Middle frontal gyrus (tissue), 1 donor: ENCODE data around the gene C20orf96.
A peak's percentile ranks its signal among the peaks of the same experiment; 100 is the strongest.
"Not testable (repeated sequence)": the region's sequence is repeated elsewhere in the genome, so short reads cannot be mapped to it uniquely, and the experiment has no call there.

Experiments used
- DNase-seq: peaks from one replicate; pipeline ENCODE4 v3.0.0-alpha.2; 2015; ENCODE audit warnings: low spot score; ENCODE audit errors: extremely low spot score

C20orf96 gene

DNA sequence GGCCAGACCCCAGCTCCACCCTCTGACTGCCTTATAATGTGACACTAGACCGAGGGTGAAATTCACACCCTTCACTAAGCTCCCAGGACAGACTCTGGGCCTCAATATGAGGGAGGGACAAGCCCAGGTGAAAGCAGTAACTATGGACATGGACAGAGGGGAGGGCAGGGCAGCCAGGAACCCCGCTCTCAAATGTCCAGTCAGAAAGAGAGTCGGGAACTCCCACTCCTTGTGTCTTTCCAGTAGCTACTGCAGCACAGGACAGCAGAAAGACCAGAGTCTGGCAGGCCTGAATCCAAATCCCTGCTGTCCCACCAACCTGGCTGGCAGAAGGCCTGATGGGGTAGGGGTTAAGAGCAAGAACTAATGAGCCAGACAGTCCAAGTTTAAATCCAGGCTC, 6.4 kb downstream of the C20orf96 start:
- DNase-seq, result no peak

DNA sequence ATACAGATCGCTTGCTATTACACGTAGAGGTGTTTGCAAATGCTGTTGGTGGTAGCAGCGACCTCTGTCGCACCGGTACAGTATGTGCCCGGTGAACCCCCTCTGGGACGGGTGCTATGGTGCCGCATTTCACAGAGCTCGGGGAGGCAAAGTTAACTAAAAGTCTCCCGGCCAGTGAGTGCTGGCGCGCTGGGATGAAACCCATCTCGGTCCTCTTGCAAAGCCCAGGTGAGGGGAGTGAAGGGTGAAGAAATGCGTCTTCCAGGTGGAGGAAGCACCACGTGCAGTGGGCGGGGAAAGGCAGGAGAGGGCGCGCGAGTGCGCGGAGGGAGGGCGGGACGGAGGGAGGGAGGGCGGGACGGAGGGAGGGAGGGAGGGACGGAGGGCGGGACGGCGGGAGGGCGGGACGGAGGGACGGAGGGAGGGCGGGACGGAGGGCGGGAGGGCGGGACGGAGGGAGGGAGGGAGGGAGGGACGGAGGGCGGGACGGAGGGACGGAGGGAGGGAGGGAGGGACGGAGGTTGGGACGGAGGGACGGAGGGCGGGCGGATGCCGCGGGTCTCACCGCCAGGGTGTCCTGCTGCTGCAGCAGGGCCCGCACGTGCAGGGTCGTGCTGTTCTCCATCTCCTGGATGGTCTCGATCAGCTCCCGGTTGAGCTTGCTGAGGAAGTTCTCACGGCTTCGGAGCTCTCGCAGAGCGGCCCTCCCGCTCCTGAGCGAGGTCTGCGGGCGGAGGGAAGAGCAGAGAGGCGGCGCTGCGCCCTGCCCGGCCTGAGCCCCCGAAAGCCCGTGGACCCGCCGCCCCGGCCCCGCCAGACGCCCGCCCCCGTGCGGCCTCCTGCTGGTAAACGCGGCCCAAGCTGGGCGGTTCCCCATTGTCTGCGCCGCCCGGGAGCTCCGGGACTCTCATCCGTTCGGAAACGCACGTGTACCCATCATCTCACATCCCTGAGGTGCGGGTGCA, 11.7 kb downstream of the C20orf96 start:
- no peak for DNase-seq

DNA sequence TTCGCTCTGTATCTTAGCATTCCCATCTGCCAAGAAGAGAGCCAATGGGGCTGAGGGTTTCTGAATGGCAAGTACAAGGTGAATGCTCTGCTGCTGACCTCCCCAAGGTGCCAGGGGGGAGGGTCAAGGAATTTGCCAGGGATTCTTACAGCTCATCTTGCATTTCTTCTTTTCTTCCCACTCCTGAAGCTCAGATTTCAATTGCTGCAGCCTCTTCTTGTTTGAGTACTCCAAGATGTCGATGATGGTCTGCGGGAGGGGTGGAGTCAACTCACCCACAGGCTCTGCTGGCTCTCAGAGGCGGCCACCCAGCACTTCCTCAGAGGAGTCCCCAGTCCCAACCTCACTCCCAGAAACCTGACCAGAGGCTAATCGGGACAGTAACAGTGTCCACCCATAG, 12.4 kb downstream of the C20orf96 start:
- no peak for DNase-seq

DNA sequence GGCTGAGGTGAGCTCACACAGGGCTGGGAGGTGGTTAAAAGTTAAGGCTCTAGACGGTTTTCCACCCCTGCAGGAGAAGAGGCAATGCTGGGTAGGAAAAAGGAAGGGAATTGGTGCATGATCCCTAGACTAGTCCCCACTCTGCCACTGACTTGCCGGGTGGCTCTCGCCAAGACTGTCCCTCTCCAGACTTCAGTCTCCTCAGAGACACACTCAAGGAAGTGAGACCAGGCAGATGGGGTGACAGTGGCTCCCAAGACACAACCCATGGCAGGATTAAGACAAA, 13.1 kb downstream of the C20orf96 start:
- DNase-seq, result no peak

DNA sequence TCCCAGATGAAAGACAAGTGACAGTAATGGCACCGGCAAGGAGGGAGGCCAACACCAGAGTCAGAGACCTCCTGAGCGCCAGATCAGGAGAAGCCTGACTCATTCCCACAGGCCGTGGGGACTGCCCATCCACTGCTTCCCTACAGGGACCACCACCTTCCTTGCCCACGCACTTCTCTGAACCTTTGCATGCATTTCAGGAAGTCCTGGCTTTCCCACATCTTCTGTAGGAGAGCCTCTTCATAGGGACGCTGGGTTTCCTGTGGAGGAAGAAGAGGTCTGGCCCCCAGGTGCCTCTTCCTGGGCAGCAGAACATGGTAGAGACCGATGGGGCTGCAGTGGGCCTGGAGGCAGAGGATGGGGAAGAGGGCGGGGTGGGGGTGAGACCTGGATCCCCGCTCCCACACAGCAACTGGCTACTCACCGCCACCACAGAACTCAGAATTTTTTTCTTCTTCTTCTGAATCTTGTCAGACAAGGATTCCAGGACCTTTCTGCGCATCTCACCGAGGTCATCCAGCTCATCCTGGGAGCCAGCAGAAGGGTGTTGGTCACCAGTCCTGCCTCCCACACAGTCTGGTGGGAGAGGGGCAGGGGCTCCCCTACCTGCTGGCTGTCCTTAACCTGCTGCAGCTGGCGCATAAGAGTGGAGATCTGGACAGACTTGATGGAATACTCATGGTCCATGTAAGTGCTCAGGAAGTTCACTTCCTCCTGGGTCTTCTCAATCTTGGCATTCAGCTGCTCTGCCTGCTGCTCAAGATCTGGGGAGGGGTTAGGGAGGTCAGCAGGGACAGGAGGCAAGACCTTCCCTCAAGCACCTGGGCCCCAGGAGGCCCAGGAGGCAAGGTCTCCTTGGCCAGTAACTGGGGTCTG, 13.7 kb downstream of the C20orf96 start:
- no peak for DNase-seq

DNA sequence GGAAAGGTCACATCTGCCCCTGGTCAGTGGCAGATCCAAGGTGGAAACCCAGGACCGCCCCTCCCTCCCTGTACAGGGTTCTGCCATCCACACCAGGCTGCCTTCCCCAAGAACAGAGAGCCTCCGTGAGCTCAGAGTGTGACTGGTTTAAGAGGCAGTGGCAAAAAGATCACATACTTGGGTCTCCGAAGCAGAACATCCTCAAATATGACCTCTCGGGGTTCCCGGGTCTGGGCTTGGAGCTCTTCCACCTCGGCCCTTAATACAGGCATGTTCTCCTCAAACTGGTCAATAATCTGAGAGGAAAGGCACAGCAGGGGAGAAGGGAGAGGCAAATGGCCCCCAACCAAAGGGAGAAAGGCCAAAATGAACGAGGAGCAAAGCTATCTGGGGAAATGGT, 14.8 kb downstream of the C20orf96 start:
- DNase-seq, result no peak

DNA sequence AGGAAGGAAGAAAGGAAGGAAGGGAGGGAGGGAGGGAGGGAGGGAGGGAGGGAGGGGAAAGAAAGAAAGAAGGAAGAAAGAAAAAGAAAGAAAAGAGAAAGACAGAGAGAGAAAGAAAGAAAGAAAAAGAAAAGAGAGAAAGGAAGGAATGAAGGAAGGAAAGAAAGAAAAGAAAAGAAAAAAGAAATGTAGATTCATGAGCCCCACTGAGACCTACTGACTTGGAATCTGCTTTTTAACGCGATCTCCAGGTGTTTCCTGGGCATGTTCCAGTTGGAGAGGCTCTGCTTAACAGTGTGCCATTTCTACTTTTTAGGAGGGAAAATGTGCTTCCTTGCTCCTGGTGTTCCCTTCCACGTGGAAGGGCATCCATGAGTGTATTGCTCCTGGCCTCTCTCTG, 16.7 kb downstream of the C20orf96 start:
- DNase-seq, result no peak

DNA sequence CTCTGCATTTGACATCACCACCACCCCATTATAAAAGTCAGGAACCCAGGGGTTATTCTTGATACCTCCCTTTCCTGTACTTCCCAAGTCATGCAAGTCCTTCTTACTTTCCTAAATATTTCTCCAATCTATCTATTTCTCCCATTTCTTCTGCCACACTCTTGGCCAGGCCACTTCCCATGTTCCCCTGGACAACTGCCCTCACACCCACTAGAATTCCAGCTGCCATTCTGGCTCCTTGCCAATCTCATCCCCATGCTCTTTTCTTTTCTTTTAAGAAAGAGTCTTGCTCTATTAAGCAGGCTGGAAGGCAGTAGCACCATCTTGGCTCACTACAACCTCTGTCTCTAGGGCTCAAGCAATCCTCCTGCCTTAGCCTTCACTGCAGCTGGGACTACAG, 17.8 kb downstream of the C20orf96 start:
- no peak for DNase-seq

DNA sequence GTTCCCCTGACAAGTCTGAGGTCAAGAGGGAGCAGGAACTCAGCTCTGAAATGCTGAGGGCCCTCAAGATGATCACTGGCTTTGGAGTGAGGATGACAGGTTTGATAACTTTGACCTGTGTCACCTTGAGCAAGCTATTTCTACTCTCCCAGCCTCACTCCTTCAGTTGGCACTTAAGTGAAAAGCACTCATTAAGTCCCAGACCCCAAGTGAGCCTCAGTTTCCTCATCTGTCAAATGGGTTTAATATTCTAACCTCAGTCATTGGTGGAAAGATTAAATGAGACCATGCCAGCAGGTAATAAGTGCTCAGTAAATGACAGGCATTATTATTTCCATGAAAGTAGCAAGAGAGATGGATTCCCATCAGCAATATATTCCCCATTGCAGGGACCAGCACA, 19.0 kb downstream of the C20orf96 start:
- DNase-seq, result no peak

DNA sequence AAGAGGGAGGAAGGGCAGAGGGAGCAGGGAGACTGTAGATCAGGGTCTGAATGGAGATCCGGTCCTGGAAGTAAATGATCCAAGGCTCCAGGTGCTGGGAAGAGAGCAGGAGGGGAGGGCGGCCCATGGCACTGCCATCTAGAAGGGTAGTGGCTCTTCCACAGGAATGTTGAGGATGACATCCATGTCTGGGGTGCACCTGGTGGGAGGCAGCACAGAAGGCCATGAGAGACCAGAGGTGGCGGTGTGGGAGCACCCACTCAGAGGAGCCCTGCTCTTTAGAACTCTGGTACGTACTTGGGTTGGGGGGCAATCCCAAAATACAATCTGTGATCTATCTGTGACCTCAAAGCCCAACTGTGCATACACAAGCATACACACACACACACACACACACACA, 19.5 kb downstream of the C20orf96 start:
- no peak for DNase-seq

DNA sequence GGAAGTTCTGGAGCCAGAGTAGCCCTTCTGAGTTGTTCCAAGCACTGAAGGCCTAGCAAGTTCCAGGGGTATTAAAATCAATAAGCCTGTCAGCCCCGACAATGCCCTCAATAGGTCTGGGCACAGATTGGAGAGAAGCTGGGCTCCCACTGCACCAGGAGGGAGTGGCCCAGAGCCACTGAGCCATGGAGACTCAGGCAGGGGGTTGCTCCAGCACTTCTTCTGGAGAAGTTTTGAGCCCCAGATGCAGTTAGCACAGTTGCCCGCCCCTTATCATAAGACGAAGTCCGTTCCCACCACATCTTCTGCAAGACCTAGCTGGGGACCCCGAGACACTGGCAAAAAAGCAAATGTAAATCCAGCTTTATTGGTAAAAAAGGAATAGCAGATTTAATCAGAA, 20.0 kb downstream of the C20orf96 start:
- DNase-seq, result no peak

DNA sequence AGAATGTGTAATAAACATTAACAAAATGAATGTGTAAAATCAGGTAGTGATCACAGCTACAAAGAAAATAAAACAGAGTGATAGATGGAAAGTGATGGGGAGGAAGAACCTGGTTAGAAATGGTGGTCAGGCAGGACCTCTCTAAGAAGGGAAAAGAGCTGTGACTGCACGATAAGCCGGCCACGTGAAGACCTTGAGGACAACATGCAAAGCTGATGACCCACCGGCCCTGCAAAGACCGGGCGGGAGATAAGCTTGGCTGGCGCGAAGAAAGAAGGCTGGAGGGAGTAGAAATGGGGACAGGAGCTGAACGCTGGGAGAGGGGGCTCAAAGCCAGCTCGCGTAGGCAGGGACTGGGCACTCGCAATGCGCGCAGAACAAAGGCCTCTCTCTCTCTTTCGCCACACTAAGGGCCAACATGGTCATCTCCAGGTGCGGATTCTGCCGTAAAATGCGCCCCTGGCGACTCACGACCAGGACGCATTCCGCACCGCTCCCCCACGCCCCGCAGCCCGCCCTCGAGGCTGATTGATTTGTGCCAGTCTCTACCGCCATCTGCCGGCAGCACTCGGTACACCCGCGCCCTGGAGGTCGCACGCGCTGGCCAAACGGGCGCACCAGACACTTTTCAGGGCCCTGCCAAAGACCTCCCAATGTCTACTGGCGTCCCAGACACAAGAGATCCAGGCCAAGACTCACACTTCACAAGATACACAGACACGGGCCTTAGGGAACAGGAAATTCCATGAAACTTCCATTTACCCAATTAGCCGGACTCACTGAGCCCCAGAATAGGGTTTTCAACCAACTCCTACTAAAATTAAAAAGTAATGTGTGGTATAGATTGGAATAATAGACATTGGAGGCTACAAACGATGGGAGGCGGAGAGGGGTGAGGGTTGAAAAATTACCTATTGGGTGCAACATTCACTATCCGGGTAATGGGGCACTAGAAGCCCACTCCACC, 23.7 kb downstream of the C20orf96 start:
- DNase-seq, result peak; percentile 73

DNA sequence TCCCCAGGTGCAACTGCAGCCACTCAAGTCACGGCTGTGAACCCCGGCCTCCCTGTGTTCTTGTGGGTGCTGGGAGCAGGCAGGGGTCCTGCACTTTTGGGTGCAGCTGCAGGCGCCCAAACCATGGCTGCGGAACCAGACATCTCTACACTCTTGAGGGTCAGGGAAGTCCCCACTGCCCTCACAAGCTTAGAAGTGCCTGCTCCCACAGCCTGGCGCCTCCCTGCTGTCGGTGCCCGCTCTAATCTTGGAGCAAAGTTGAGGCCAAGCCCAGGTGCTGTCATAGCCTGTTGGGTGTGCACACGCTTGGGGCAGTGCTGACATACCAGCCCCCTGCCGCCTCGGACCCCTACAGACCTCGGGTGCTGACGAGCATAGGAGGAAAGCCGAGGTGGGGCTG, 26.8 kb downstream of the C20orf96 start:
- no peak for DNase-seq

DNA sequence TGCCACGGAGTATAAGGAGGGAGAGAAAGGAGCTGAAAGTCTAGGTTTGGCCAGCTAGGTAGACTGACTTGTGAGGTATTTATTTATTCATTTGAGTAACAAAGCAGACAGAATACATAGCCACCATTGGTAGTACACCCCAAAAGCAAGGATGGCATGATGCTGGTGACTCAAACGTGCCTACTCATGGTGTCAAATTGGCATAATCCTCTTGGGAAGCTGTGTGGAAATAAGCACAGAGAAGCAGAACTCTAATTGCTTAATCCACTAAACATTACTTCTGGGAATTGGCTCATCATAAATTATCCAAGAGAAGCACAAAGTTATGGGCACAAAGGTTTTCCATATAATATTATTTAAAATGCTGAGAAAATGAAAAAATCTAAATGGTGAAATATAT, 30.6 kb downstream of the C20orf96 start:
- no peak for DNase-seq

DNA sequence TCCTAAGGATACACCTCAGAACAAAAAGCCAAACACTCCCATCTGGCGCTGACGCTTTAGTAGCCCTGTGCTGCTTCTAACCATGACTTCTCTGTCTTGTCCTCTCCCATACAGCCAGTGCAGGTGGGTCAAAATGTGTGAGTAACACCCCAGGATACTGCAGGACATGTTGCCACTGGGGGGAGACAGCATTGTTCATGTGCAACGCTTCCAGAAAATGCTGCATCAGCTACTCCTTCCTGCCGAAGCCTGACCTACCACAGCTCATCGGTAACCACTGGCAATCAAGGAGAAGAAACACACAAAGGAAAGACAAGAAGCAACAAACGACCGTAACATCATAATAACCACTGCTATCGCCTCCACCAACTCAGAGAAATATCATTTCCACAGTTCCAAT, 31.6 kb downstream of the C20orf96 start:
- no peak for DNase-seq

DNA sequence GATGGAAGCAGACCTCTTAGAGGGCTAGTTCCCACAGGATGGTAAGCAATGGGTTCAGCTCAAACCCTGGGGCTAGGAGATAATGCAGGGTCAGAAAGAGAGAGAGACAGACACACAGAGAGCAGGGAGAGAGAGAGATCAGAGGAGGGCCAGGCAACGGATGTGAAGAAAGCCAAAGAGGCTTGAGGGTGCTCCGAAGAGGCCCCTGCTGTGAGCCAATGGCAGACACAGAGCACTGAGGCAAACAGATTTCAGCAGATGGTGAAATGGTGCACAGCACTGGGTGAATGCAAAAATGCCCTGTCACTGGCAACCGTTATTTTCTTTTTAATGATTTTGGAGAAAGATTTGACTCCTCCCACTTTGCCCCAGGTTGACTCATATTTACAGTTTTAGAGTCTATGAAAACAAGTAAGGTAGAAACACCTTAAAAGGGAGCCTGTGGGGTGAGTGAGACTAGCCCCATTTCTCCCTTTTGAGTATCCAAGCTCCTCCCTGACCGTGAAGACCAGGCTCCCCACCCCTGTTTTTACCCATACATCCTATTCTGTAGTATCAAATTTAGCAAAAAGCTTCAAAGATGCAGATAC, 32.2 kb downstream of the C20orf96 start:
- DNase-seq, result no peak

DNA sequence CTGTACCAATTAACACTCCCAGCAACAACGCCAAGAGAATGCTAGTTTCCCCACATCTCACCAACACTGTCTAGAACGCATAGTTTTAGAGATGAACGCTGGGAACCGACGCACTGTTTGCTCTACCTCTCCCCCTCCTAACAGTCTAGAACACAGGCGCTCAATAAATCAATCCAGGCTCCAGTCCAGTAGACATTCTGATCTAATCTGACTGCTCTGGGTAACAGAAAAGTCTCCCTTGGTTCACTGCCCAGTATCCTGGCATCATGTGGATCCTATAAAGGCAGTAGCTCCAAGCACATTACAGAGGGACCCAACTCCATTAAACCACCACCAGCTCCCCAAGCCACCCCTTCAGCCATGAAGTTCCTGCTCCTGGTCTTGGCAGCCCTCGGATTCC, 33.1 kb downstream of the C20orf96 start, which contains the start of gene DEFB132:
TSS of gene DEFB132 (plus strand) at position 306 of the 400 bp plus-strand sequence. CDS start at position 361, 55 bp downstream.
- no peak for DNase-seq

DNA sequence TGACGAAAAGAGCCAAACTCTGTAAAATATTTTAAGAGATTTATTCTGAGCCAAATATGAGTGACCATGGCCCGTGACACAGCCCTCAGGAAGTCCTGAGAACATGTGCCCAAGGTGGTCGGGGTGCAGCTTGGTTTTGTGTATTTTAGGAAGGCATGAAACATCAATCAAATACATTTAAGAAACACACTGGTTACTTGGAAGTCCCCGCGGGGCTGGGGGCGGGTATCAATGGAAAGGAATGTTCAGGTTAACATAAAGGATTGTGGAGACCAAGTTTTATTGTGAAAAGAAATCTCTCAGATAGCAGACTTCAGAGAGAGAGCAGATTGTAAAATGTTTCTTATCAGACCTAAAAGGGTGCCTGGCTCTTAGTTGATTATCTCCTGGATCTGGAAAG, 37.1 kb downstream of the C20orf96 start:
- not testable (repeated sequence) for DNase-seq

DNA sequence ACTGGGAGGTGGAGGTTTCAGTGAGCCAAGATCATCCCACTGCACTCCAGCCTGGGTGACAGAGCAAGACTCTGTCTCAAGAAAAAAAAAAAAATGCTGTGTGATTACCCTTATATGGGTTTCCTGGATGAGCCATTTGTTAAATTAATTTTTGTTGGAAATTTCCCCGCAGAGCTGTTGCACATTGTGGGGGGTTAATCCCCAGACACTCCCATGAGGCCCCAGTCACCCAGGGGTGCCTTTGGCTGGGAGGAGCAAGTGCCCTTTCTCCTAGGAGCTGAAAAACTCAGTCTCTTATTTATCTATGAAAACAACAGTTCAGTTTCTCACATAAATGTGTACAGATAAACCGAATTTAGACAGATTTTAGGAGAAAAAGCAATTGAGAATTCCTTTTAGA, 37.7 kb downstream of the C20orf96 start:
- DNase-seq, result no peak

DNA sequence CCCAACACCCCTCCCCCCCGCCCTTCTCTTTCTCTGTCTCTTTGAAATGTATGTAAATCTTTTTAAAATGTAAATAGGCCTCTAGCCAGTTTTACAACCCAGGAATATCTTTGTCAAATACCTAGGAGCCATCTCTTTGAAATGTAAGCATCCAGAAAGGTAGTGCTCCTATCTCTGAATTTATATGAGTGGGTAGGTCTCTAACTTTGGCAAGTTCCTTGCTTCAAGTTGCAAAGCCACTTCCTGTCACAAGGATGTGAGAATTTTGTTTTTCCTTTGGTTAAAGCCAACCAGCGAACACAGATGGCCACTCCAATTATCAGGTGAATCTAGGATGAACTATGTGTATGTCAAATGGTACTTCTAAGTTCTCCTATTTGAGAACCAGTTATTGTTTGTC, 39.2 kb downstream of the C20orf96 start:
- DNase-seq, result no peak

DNA sequence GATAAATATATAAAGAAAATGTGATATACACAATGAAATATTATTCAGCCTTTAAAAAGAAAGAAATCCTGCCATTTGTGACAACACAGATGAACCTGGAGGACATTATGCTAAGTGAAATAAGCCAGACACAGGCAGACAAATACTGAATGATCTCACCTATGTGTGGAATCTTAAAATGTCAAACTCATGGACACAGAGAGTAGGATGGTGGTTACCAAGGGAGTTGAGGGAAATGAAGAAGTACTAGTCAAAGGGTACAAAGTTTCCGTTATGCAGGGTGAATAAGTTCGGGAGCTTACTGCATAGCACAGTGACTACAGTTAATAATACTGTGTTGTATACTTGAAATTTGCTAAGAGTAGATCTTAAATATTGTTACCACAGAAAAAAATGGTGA, 47.6 kb downstream of the C20orf96 start:
- DNase-seq, result no peak
